ENCODE measurements around the gene KIF25.

Gene KIF25

DNA sequence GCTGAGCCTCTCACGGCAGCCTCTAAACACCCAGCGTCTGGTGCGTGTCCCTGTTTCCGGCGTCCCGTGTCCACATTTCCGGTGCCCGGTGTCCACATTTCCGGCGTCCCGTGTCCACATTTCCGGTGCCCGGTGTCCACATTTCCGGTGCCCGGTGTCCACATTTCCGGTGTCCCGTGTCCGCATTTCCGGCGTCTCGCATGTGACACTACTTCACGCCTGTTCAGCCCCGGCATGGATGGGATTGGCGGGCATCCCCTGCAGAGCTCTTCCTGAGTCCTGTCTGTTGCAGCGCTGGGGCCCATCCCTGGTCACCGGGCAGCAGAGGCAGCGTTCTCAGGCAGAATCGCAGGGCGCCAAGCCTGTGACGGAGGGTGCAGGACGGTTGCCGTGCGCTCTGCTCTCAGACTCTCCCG is 78.3 kb downstream of the KIF25 start:
- TF ChIP-seq TAF1 (IDR thresholded peaks at IDR 0.05; ENCODE audit: borderline replicate concordance, insufficient read depth, low read length), result no peak

DNA sequence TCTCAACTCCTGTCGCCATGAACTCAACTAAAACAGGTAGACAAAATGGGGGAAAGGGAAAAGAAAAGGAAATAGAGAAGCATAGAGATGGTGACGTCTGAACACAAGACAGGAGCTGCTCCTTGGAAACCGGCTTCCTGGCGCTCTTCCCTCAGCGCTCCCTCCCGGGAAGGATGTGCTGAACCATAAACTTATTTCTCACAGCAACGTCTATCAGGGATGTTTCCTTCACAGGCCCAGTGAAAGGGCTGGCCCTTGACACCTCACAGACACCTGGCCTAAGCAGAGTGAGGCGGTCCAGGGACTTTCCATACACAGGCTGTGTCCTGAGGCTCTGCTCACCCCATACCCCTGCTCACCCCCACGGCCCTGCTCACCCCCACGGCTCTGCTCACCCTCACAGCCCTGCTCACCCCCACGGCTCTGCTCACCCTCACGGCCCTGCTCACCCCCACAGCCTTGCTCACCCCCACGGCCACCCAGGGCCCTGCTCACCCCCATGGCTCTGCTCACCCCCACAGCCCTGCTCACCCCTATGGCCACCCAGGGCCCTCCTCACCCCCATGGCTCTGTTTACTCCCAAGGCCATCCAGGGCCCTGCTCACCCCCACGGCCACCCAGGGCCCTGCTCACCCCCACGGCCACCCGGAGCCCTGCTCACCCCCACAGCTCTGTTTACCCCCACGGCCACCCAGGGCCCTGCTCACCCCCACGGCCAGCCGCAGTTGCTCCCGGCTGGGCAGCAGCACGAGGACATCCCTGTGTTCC is 80.9 kb downstream of the KIF25 start:
- TF ChIP-seq SIN3A (IDR thresholded peaks at IDR 0.05; ENCODE audit: borderline replicate concordance, insufficient read depth, low read length) (no peak), POLR2AphosphoS5 (IDR thresholded peaks at IDR 0.05; ENCODE audit: low read depth, low read length) (no peak), TAF1 (IDR thresholded peaks at IDR 0.05; ENCODE audit: borderline replicate concordance, insufficient read depth, low read length) (no peak), FOXP2 (optimal IDR thresholded peaks at IDR 0.05; ENCODE audit: borderline replicate concordance, extremely low read depth, extremely low read length, insufficient read depth) (no peak)

DNA sequence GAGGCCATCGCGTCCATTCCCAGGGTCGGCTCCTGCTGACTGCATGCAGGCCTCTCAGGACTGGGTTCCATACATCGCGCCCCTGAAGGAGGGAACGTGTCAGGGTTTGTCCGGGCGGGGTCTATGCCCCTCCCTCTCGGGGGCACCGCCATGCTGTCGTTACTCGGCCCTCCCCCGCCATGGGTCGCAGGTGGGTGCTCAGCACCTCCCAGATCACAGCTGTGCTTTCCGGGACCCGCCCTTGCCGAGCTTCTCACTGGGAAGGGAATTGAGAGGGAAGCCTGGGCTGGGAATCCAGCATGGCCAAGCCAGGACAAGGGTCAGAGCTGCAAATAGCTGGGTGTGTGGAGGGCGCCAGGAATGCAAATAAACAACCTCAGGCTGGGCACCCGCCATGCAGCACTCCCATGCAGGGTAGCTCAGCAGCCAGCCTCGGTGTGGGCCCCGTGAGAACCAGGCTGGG is 81.5 kb downstream of the KIF25 start, which contains the start of gene FRMD1:
TSS of gene FRMD1 (minus strand) at position 270 of the 463 bp plus-strand sequence. CDS start at position 152, 118 bp downstream.
- TF ChIP-seq, protein P1, sequence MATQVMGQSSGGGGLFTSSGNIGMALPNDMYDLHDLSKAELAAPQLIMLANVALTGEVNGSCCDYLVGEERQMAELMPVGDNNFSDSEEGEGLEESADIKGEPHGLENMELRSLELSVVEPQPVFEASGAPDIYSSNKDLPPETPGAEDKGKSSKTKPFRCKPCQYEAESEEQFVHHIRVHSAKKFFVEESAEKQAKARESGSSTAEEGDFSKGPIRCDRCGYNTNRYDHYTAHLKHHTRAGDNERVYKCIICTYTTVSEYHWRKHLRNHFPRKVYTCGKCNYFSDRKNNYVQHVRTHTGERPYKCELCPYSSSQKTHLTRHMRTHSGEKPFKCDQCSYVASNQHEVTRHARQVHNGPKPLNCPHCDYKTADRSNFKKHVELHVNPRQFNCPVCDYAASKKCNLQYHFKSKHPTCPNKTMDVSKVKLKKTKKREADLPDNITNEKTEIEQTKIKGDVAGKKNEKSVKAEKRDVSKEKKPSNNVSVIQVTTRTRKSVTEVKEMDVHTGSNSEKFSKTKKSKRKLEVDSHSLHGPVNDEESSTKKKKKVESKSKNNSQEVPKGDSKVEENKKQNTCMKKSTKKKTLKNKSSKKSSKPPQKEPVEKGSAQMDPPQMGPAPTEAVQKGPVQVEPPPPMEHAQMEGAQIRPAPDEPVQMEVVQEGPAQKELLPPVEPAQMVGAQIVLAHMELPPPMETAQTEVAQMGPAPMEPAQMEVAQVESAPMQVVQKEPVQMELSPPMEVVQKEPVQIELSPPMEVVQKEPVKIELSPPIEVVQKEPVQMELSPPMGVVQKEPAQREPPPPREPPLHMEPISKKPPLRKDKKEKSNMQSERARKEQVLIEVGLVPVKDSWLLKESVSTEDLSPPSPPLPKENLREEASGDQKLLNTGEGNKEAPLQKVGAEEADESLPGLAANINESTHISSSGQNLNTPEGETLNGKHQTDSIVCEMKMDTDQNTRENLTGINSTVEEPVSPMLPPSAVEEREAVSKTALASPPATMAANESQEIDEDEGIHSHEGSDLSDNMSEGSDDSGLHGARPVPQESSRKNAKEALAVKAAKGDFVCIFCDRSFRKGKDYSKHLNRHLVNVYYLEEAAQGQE (IDR thresholded peaks at IDR 0.05; ENCODE audit: insufficient read depth in 1 of 2, low read depth in 2 of 2, low read length in 2 of 2), result no peak
- TF ChIP-seq SIN3A (IDR thresholded peaks at IDR 0.05; ENCODE audit: borderline replicate concordance, insufficient read depth, low read length), result no peak
- no peak for TF ChIP-seq POLR2AphosphoS5 (IDR thresholded peaks at IDR 0.05; ENCODE audit: low read depth, low read length)
- TF ChIP-seq FOXP2 (optimal IDR thresholded peaks at IDR 0.05; ENCODE audit: borderline replicate concordance, extremely low read depth, extremely low read length, insufficient read depth), result no peak
- TF ChIP-seq TAF1 (IDR thresholded peaks at IDR 0.05; ENCODE audit: borderline replicate concordance, insufficient read depth, low read length), result no peak

DNA sequence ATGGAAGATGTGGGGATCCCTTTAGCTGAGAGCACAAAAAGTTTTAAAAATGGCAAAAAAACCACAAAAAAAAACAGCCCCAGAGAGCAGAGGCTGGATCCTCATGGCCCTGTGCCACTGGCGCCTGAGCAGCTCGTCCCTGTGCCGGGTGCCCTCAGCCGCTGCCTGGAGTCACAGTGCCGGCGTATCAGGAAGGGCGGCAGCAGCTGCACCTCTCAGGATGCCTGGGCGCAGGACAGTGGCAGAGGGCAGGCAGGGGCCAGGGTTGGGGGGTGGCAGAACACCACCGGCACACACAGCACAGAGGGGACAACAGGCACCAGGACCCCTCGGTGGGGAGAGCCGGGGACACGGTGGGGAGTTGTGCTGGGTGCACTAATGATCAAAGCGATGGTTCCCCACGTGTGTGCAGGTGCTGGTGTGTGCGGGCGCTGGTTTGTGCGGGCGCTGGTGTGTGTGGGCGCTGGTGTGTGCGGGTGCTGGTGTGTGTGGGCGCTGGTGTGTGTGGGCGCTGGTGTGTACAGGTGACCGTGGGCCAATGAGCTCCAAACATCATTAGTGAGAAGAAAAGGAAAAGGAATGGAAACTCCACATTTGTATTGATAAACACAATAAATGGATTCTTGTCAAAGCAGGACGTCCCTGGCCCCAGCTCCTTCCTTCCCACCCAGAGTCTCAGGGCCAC is 83.1 kb downstream of the KIF25 start:
- TF ChIP-seq TAF1 (IDR thresholded peaks at IDR 0.05; ENCODE audit: borderline replicate concordance, insufficient read depth, low read length), result no peak
- TF ChIP-seq FOXP2 (optimal IDR thresholded peaks at IDR 0.05; ENCODE audit: borderline replicate concordance, extremely low read depth, extremely low read length, insufficient read depth), result no peak
- TF ChIP-seq SIN3A (IDR thresholded peaks at IDR 0.05; ENCODE audit: borderline replicate concordance, insufficient read depth, low read length), result no peak
- no peak for TF ChIP-seq POLR2AphosphoS5 (IDR thresholded peaks at IDR 0.05; ENCODE audit: low read depth, low read length)
- TF ChIP-seq, protein P1 (IDR thresholded peaks at IDR 0.05; ENCODE audit: insufficient read depth in 1 of 2, low read depth in 2 of 2, low read length in 2 of 2), result no peak

DNA sequence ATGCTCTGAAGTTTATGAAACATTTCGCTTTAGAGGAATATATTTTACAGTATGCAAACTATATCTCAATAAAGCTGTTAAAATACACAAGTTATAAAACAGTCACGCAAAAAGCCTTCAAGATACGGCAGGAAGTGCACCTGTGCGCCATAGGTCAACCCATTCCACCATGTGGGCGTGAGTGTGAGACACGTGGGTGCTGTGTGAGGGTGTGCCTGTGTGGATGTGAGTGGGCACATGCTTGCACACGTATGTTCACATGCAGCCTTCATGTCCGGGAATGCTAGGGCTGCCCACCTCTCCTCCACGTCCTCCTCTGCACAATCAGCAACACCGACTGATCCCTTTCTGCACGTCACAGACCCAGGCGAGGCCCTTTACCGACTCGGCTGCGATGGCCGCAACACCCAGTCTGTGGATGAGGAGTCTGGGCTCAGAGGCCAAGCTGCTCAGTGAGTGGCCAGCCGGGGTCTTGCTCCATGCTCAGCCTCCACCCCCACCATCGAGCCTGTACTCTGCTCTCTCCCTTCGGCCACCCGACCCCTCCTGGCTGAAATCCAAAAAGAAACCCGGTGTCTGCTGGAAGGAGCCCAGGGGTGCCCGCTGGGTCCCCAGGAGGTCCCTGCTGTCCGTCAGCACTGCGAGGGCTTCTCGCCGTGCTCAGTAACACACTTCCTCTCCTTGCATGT is 84.5 kb downstream of the KIF25 start:
- TF ChIP-seq, protein P1 (IDR thresholded peaks at IDR 0.05; ENCODE audit: insufficient read depth in 1 of 2, low read depth in 2 of 2, low read length in 2 of 2), result no peak
- TF ChIP-seq FOXP2 (optimal IDR thresholded peaks at IDR 0.05; ENCODE audit: borderline replicate concordance, extremely low read depth, extremely low read length, insufficient read depth) (no peak), POLR2AphosphoS5 (IDR thresholded peaks at IDR 0.05; ENCODE audit: low read depth, low read length) (no peak), SIN3A (IDR thresholded peaks at IDR 0.05; ENCODE audit: borderline replicate concordance, insufficient read depth, low read length) (no peak), TAF1 (IDR thresholded peaks at IDR 0.05; ENCODE audit: borderline replicate concordance, insufficient read depth, low read length) (no peak)

Measured in PFSK-1 (cell line).